ENCODE measurements around the gene SERTM2.

SERTM2 gene

GRCh38 chrX:111498538-111499103 lies 12.8 kb upstream of the SERTM2 start:
- Histone ChIP-seq H3K4me3 (no peak overlapping the region), H3K36me3 (no peaks in the 10 kb centered on the region), H3K27ac (no peak overlapping the region), H3K4me1 (peaks cover 0 to 6% (median 0%) of the 10 kb centered on the region in 10 experiments; a peak in 3 of 20 replicates), H3K9ac (no peak overlapping the region), H3K27me3 (peaks cover 56 to 93% (median 81%) of the 10 kb centered on the region in 11 experiments), H4K20me1 (no peaks in the 10 kb centered on the region), H3K4me2 (no peak overlapping the region), H3K9me3 (replicated peaks in 1 of 11) (no peaks in the 10 kb centered on the region)
- TF ChIP-seq Cebpa-rat (IDR thresholded peaks at IDR 0.05): no peak

DNA sequence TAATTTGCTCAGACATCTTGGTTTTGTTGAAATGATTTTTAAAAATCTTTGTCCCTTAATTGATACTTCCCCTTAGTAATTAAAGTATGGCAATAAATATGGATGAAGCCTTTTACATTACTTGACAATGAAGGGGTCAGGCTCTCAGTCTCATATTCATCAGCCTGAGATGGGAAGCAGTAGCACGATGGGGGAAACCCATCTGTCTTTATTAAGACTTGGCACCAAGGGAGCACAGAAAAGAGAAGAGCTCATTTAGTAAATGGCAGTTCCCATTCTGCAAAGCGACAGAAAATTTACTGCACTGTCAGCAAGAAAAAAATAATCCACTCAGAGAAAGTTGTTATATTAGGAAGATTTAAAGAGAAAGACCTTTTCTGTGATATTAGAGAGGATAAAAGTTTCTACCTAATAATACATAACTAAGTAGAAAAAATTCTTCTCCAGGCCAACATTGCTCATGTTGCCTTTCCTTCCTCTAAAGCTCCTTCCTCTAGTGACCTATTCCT lies 7.9 kb upstream of the SERTM2 start:
- Histone ChIP-seq H3K4me1 (peaks cover 0 to 21% (median 0%) of the 10 kb centered on the region in 10 experiments; a peak in 4 of 20 replicates), H3K9ac (no peak overlapping the region), H3K9me3 (replicated peaks in 1 of 11) (no peaks in the 10 kb centered on the region), H3K4me2 (peak overlapping the region in 1 of 11 experiments; percentile 2; a peak in 2 of 22 replicates), H3K27me3 (peaks cover 68 to 96% (median 87%) of the 10 kb centered on the region in 11 experiments), H3K36me3 (no peaks in the 10 kb centered on the region), H3K4me3 (no peak overlapping the region), H3K27ac (no peak overlapping the region), H4K20me1 (no peaks in the 10 kb centered on the region)
- no peak for TF ChIP-seq Cebpa-rat (IDR thresholded peaks at IDR 0.05)

- Histone ChIP-seq H3K9ac (no peak overlapping the region), H3K27ac (no peak overlapping the region), H3K9me3 (replicated peaks in 1 of 11) (no peaks in the 10 kb centered on the region), H3K27me3 (peaks cover 75 to 96% (median 87%) of the 10 kb centered on the region in 11 experiments), H3K36me3 (no peaks in the 10 kb centered on the region), H4K20me1 (no peaks in the 10 kb centered on the region; a peak in 1 of 22 replicates), H3K4me2 (peak overlapping the region in 3 of 11 experiments; percentile 7 to 60 (median 20); a peak in 4 of 22 replicates), H3K4me1 (peaks cover 0 to 21% (median 0%) of the 10 kb centered on the region in 10 experiments; a peak in 4 of 20 replicates), H3K4me3 (no peak overlapping the region)
- no peak for TF ChIP-seq Cebpa-rat (IDR thresholded peaks at IDR 0.05)
Measured at GRCh38 chrX:111504941-111505340, 6.5 kb upstream of the SERTM2 start.

DNA sequence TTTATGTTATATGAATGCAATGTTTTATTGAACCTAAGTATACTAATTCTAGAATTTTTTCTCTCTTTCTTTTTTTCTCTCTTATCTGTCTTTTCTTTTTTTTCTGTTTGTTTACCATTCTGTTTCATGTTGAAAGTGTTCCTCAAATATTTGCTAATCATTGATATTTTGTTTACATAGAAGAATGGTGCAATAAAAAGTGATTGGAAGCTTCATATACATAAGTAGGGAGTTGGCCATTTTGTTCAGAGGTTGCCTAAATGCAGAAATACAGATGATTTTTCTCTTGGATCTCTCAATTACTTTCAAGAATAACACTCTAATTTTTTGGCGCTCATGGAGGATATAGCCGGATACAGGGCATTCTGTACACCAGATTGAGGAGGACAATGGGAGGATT lies 5.7 kb upstream of the SERTM2 start:
- TF ChIP-seq Cebpa-rat (IDR thresholded peaks at IDR 0.05): no peak
- peaks cover 82 to 99% (median 93%) of the 10 kb centered on the region in 11 experiments for H3K27me3 ChIP-seq
- no peak overlapping the region for H3K27ac ChIP-seq

DNA sequence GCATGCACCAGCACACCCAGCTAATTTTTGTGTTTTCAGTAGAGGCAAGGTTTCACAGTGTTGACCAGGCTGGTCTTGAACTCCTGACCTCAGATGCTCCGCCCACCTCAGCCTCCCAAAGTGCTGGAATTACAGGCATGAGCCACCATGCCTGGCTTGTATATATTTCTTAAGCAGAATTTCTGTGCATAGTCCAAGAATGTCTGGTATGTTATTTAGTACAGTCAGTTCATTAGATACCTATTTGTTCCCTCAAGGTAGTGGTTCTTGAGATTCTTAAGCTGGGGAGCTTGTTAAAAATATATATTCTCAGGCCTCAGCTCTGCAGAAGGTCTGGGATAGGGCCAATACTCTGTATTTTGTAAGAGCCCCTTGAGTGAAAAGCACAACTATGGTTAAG lies 4.6 kb upstream of the SERTM2 start:
- H3K4me3 ChIP-seq: no peak overlapping the region
- no peaks in the 10 kb centered on the region for H3K36me3 ChIP-seq
- H3K4me1 ChIP-seq: peaks cover 0 to 31% (median 0%) of the 10 kb centered on the region in 10 experiments; a peak in 6 of 20 replicates
- no peaks in the 10 kb centered on the region for H3K9me3 ChIP-seq (replicated peaks in 1 of 11)
- H3K27ac ChIP-seq: no peak overlapping the region
- H3K4me2 ChIP-seq: no peak overlapping the region
- no peak overlapping the region for H3K9ac ChIP-seq
- H3K27me3 ChIP-seq: peaks cover 90 to 100% (median 99%) of the 10 kb centered on the region in 11 experiments
- TF ChIP-seq Cebpa-rat (IDR thresholded peaks at IDR 0.05): no peak
- H4K20me1 ChIP-seq: no peaks in the 10 kb centered on the region; a peak in 1 of 22 replicates

More for the DNA sequence above, 5.7 kb upstream of the SERTM2 start:
- H3K9ac ChIP-seq: no peak overlapping the region
- no peaks in the 10 kb centered on the region for H3K36me3 ChIP-seq
- H3K4me3 ChIP-seq: no peak overlapping the region
- no peaks in the 10 kb centered on the region for H3K9me3 ChIP-seq (replicated peaks in 1 of 11)
- H3K4me1 ChIP-seq: peaks cover 0 to 21% (median 0%) of the 10 kb centered on the region in 10 experiments; a peak in 4 of 20 replicates
- H3K4me2 ChIP-seq: no peak overlapping the region
- no peaks in the 10 kb centered on the region; a peak in 1 of 22 replicates for H4K20me1 ChIP-seq

- Histone ChIP-seq H4K20me1 (no peaks in the 10 kb centered on the region; a peak in 1 of 22 replicates), H3K36me3 (no peaks in the 10 kb centered on the region), H3K9ac (no peak overlapping the region), H3K27me3 (peaks cover 96 to 100% (median 99%) of the 10 kb centered on the region in 11 experiments), H3K4me2 (no peak overlapping the region), H3K4me3 (no peak overlapping the region), H3K27ac (no peak overlapping the region), H3K9me3 (replicated peaks in 1 of 11) (no peaks in the 10 kb centered on the region), H3K4me1 (peaks cover 0 to 40% (median 0%) of the 10 kb centered on the region in 10 experiments; a peak in 6 of 20 replicates)
- no peak for TF ChIP-seq Cebpa-rat (IDR thresholded peaks at IDR 0.05)
Measured at GRCh38 chrX:111507933-111508332, 3.5 kb upstream of the SERTM2 start.

GRCh38 chrX:111515298-111515697 lies 3.9 kb downstream of the SERTM2 start:
- TF ChIP-seq Cebpa-rat (IDR thresholded peaks at IDR 0.05): no peak
- H3K27ac ChIP-seq: no peak overlapping the region

GRCh38 chrX:111518667-111519066 lies 7.2 kb downstream of the SERTM2 start:
- TF ChIP-seq Cebpa-rat (IDR thresholded peaks at IDR 0.05): no peak
- H3K4me2 ChIP-seq: no peak overlapping the region
- H3K27ac ChIP-seq: no peak overlapping the region
- no peaks in the 10 kb centered on the region for H3K36me3 ChIP-seq
- H3K4me1 ChIP-seq: no peaks in the 10 kb centered on the region
- H4K20me1 ChIP-seq: no peaks in the 10 kb centered on the region
- H3K9me3 ChIP-seq (replicated peaks in 1 of 11): no peaks in the 10 kb centered on the region
- peaks cover 89 to 100% (median 98%) of the 10 kb centered on the region in 11 experiments for H3K27me3 ChIP-seq
- H3K9ac ChIP-seq: no peak overlapping the region
- H3K4me3 ChIP-seq: no peak overlapping the region

More at GRCh38 chrX:111515298-111515697, 3.9 kb downstream of the SERTM2 start:
- H3K27me3 ChIP-seq: peaks cover 97 to 100% (median 100%) of the 10 kb centered on the region in 11 experiments
- no peak overlapping the region for H3K4me3 ChIP-seq
- H3K4me1 ChIP-seq: peaks cover 0 to 21% (median 0%) of the 10 kb centered on the region in 10 experiments; a peak in 5 of 20 replicates
- no peaks in the 10 kb centered on the region for H3K36me3 ChIP-seq
- no peaks in the 10 kb centered on the region for H3K9me3 ChIP-seq (replicated peaks in 1 of 11)
- H3K4me2 ChIP-seq: no peak overlapping the region
- no peaks in the 10 kb centered on the region for H4K20me1 ChIP-seq
- no peak overlapping the region for H3K9ac ChIP-seq

GRCh38 chrX:111519215-111519614 lies 7.8 kb downstream of the SERTM2 start:
- H3K36me3 ChIP-seq: no peaks in the 10 kb centered on the region
- no peak overlapping the region for H3K4me3 ChIP-seq
- H3K9me3 ChIP-seq (replicated peaks in 1 of 11): no peaks in the 10 kb centered on the region
- H4K20me1 ChIP-seq: no peaks in the 10 kb centered on the region
- TF ChIP-seq Cebpa-rat (IDR thresholded peaks at IDR 0.05): no peak
- H3K4me1 ChIP-seq: no peaks in the 10 kb centered on the region
- peaks cover 84 to 99% (median 96%) of the 10 kb centered on the region in 11 experiments for H3K27me3 ChIP-seq
- H3K27ac ChIP-seq: no peak overlapping the region
- no peak overlapping the region for H3K4me2 ChIP-seq
- H3K9ac ChIP-seq: no peak overlapping the region
